Measurements from ENCODE around the gene PRDM11.

DNA sequence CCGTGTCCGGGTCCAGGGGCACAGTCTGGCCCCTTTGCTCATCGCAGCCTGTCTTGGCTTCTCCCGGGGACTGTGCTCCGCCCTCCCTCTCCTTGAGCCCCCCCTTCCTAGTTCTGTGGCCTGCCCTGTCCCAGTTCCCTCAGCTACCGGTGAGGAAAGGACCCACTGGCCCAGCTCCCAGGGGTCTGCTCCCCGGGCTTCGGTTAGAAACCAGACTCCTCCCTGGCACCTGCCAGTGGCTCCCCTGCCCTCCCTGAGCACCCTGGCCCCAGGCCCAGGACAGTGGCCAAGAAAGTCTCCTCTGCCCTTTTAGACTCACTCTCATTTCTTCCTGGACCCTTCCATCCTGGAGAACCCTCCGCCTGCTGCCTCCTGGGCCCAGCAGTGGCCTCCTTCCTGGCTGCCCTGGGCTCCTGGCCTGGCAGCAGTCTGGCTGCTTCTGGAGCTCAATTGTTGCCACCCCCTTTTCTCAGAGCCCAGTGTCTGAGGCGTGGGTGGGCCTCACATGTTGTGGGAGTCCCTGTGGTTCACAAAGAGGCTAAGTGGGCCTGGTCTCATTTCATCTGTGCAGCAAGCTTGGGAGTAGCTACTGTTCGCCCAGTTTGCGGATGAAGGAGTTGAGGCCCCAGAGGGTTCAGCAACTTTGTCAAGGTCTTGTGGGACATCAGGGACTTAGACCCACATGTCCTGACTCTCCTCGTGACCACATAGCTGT is 12.6 kb downstream of the PRDM11 start:
- TF ChIP-seq, protein P1, sequence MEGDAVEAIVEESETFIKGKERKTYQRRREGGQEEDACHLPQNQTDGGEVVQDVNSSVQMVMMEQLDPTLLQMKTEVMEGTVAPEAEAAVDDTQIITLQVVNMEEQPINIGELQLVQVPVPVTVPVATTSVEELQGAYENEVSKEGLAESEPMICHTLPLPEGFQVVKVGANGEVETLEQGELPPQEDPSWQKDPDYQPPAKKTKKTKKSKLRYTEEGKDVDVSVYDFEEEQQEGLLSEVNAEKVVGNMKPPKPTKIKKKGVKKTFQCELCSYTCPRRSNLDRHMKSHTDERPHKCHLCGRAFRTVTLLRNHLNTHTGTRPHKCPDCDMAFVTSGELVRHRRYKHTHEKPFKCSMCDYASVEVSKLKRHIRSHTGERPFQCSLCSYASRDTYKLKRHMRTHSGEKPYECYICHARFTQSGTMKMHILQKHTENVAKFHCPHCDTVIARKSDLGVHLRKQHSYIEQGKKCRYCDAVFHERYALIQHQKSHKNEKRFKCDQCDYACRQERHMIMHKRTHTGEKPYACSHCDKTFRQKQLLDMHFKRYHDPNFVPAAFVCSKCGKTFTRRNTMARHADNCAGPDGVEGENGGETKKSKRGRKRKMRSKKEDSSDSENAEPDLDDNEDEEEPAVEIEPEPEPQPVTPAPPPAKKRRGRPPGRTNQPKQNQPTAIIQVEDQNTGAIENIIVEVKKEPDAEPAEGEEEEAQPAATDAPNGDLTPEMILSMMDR (conservative IDR thresholded peaks at IDR 0.05; ENCODE audit: low read depth, low read length) = no peak
- no peak for TF ChIP-seq EZH2 (IDR thresholded peaks at IDR 0.05; ENCODE audit: borderline replicate concordance, low read depth, low read length, poor library complexity, severe bottlenecking)

Measured in A673 (cell line).